GM12875 (cell line): ENCODE measurements around the gene ZDHHC14.

Experiments used
- H3K4me3 ChIP-seq: one replicate; pipeline ENCODE4 v1.5.1; 2011; ENCODE audit warnings: low read depth, low read length, control low read depth
- TF ChIP-seq, protein P1 (sequence below): IDR thresholded peaks from 2 replicates; pipeline ENCODE4 v1.5.1; 2011; ENCODE audit warnings: low read depth, mild to moderate bottlenecking, control low read depth, inconsistent platforms, low read length, moderate library complexity, borderline replicate concordance; ENCODE audit not compliant: insufficient read depth

Gene ZDHHC14

DNA sequence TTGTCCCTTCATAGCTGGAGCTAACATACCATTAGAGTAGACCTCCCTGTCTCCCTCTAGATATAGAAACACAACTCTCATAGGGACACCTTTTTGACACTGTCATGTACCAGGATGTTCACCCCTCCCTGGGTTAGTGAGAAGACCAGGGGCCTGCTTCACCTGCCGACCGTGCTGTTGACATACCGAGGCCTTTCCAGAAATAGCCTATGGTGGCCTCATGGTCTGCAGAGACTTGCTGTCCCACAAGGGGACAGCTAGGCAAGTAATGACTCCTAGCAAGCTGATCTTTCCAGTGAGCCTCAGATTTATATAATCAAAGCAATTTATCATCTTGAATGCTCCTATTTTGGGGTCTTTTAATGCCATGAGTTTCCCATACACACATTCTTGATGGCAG lies 15.0 kb downstream of the ZDHHC14 start:
- no peak overlapping the region for H3K4me3 ChIP-seq
- TF ChIP-seq, protein P1, sequence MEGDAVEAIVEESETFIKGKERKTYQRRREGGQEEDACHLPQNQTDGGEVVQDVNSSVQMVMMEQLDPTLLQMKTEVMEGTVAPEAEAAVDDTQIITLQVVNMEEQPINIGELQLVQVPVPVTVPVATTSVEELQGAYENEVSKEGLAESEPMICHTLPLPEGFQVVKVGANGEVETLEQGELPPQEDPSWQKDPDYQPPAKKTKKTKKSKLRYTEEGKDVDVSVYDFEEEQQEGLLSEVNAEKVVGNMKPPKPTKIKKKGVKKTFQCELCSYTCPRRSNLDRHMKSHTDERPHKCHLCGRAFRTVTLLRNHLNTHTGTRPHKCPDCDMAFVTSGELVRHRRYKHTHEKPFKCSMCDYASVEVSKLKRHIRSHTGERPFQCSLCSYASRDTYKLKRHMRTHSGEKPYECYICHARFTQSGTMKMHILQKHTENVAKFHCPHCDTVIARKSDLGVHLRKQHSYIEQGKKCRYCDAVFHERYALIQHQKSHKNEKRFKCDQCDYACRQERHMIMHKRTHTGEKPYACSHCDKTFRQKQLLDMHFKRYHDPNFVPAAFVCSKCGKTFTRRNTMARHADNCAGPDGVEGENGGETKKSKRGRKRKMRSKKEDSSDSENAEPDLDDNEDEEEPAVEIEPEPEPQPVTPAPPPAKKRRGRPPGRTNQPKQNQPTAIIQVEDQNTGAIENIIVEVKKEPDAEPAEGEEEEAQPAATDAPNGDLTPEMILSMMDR, result no peak

- no peak overlapping the region for H3K4me3 ChIP-seq
- TF ChIP-seq, protein P1, result no peak
Measured at GRCh38 chr6:157397660-157398059, 16.7 kb downstream of the ZDHHC14 start.

DNA sequence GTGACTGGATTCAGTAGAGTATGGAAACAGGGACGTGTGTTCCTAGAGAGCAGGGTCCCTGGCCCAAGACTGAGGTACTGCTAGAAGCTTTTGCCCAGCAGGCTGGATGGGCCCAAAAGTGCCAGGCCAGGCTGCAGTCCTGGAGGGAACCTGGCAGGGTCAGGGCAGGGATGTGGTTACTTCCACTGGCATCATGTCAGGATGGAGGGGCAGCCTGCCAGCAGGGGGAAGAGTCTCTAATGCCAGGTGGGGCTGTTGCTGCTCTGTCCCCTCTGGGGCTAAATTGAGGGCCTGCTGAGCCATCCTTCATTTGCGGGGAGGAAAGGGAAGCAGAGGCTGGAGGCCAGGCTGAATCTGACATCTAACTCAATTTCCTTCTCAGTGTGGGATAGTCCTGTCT lies 17.2 kb downstream of the ZDHHC14 start:
- no peak overlapping the region for H3K4me3 ChIP-seq
- TF ChIP-seq, protein P1, result no peak

DNA sequence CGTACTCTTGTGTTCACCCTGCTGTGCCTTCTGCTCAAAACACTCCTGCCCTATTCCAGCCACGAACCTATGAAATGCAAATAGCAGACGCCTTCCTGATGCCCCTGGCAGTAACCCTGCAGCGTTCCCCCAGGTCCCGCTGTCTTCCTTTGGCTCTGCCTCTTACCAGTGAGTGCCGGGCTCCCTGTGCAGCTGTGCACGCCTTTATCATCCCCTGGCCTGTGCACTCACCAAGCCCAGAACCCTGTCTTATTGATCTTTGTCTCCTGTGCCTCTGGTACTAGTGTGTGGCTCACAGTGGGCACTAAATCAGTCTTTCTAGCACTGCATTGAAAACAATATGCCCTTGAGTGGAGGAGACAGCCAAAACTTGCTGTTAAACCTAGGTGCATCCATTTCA lies 19.7 kb downstream of the ZDHHC14 start:
- TF ChIP-seq, protein P1, result no peak
- no peak overlapping the region for H3K4me3 ChIP-seq

- TF ChIP-seq, protein P1, result no peak
- no peak overlapping the region for H3K4me3 ChIP-seq
Measured at GRCh38 chr6:157401734-157402338, 20.8 kb downstream of the ZDHHC14 start.

- H3K4me3 ChIP-seq, result no peak overlapping the region
- TF ChIP-seq, protein P1, result no peak
Measured at GRCh38 chr6:157402996-157403685, 22.2 kb downstream of the ZDHHC14 start.

- TF ChIP-seq, protein P1, result no peak
- no peak overlapping the region for H3K4me3 ChIP-seq
Measured at GRCh38 chr6:157403686-157404051, 22.7 kb downstream of the ZDHHC14 start.
